WERI-Rb-1 (cell line): ENCODE measurements around the gene PTEN.

Experiments used
- DNase-seq: peaks from one replicate; pipeline ENCODE4 v3.0.0-alpha.2; 2020
- H3K27ac ChIP-seq: fragments of 250-450 bp; sonication (Bioruptor Pico); 2 replicates; pipeline ENCODE4 v1.5.1; 2020; ENCODE audit warnings: mild to moderate bottlenecking, moderate library complexity
- H3K27me3 ChIP-seq: fragments of 250-450 bp; sonication (Bioruptor Pico); 2 replicates; pipeline ENCODE4 v1.5.1; 2021; ENCODE audit warnings: mild to moderate bottlenecking, low read depth, moderate library complexity; ENCODE audit not compliant: insufficient read depth, severe bottlenecking
- H3K36me3 ChIP-seq: fragments of 250-450 bp; sonication (Bioruptor Pico); 2 replicates; pipeline ENCODE4 v1.5.1; 2020; ENCODE audit warnings: mild to moderate bottlenecking, moderate library complexity
- H3K4me3 ChIP-seq: 2 replicates; pipeline ENCODE4 v1.5.1; 2011; ENCODE audit warnings: low read depth, mild to moderate bottlenecking, control low read depth, low read length
- H3K9me3 ChIP-seq: fragments of 250-450 bp; sonication (Bioruptor Pico); 2 replicates; pipeline ENCODE4 v1.5.1; 2021; ENCODE audit warnings: mild to moderate bottlenecking, moderate library complexity; ENCODE audit not compliant: severe bottlenecking
- TF ChIP-seq, protein P1 (sequence below): IDR thresholded peaks from 2 replicates; pipeline ENCODE4 v1.5.1; 2011; ENCODE audit warnings: low read depth, mild to moderate bottlenecking, control low read depth, inconsistent platforms, low read length

Gene PTEN

DNA sequence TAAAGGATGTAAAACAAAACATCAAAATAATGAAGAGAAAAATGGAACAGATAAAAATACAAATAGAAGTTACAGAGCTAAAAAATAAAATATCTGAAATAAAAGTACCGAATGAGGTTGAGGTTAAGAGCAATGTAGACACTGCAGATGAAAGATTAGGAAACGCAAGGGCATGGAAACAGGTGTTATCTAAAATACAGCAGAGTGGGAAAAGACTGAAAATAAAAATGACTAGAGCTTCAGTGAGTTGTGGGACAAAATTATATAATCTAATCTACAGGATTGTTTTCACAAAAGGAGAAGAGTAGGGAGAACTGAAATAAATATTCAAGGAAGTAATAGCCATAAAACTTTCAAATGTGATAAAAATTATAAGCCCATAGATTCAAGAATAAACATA is 123.8 kb downstream of the PTEN start:
- no peaks in the 10 kb centered on the region for H3K9me3 ChIP-seq
- no peak for DNase-seq
- H3K27me3 ChIP-seq, result no peaks in the 10 kb centered on the region
- H3K4me3 ChIP-seq, result no peak overlapping the region
- no peak overlapping the region for H3K27ac ChIP-seq
- no peaks in the 10 kb centered on the region for H3K36me3 ChIP-seq
- TF ChIP-seq, protein P1, sequence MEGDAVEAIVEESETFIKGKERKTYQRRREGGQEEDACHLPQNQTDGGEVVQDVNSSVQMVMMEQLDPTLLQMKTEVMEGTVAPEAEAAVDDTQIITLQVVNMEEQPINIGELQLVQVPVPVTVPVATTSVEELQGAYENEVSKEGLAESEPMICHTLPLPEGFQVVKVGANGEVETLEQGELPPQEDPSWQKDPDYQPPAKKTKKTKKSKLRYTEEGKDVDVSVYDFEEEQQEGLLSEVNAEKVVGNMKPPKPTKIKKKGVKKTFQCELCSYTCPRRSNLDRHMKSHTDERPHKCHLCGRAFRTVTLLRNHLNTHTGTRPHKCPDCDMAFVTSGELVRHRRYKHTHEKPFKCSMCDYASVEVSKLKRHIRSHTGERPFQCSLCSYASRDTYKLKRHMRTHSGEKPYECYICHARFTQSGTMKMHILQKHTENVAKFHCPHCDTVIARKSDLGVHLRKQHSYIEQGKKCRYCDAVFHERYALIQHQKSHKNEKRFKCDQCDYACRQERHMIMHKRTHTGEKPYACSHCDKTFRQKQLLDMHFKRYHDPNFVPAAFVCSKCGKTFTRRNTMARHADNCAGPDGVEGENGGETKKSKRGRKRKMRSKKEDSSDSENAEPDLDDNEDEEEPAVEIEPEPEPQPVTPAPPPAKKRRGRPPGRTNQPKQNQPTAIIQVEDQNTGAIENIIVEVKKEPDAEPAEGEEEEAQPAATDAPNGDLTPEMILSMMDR, result no peak

DNA sequence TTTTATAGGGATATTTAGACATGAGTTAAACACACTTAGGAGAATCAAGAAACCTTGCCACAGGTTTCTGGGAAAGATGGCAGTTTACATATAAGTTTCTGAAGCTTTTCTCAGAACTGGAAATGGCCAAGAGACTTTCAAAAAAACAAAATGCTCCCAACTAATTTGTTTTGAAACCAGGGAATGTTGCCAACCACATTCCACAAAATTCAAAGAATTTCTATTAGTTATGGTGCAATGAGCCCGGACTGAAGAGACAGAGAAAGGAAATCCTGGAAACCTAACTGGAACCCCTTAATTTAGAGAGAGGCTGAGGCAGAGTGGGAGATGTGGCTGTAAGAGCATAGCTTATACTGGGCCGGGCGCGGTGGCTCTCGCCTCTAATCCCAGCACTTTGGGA is 128.5 kb downstream of the PTEN start:
- DNase-seq, result no peak

DNA sequence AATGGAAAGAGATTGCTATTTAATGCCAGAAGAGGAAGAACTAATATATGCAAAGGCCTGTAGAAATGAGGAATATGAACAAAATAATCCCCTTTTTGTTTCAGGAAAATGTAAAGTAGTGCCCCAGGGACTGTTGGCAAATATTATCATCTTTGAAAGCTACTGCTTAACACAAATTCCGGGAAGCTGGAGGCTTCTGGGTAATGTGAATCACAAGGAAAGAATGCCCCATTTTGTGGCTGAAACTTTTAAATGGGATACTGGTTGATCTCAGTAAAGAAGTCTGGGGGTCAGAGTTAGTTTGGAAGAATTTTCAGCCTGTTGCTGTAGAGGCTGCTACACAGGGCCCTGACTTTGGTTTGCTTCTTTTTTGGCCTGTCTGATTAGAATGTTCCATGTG is 141.0 kb downstream of the PTEN start:
- Histone ChIP-seq H3K27me3 (no peaks in the 10 kb centered on the region), H3K27ac (no peak overlapping the region), H3K36me3 (no peaks in the 10 kb centered on the region), H3K9me3 (no peaks in the 10 kb centered on the region), H3K4me3 (no peak overlapping the region)
- TF ChIP-seq, protein P1, result no peak
- no peak for DNase-seq

More for the DNA sequence above, 128.5 kb downstream of the PTEN start:
- Histone ChIP-seq H3K36me3 (no peaks in the 10 kb centered on the region), H3K9me3 (no peaks in the 10 kb centered on the region), H3K4me3 (no peak overlapping the region), H3K27me3 (no peaks in the 10 kb centered on the region), H3K27ac (no peak overlapping the region)
- TF ChIP-seq, protein P1, result no peak

DNA sequence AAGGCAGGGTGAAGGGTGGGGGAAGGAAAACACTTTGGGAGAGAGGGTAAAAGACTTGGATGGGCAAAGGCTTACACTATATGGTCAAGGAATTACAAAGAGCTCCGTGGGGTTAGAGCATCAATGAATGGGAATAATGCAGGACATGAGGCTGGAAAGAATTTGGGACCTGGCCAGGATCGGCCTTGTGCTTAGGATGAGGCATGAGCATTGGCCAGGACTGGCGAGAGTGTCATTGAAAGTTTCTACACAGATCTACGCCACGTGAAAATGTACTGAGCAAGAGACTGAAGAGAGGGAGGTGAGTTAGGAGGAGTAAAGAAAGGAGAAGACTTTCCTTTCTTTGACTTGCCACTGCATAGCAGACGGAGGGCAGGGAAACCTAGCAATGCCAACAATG is 142.8 kb downstream of the PTEN start:
- no peaks in the 10 kb centered on the region for H3K36me3 ChIP-seq
- H3K4me3 ChIP-seq, result no peak overlapping the region
- H3K9me3 ChIP-seq, result no peaks in the 10 kb centered on the region
- no peaks in the 10 kb centered on the region for H3K27me3 ChIP-seq
- no peak overlapping the region for H3K27ac ChIP-seq
- no peak for DNase-seq
- TF ChIP-seq, protein P1, result no peak

DNA sequence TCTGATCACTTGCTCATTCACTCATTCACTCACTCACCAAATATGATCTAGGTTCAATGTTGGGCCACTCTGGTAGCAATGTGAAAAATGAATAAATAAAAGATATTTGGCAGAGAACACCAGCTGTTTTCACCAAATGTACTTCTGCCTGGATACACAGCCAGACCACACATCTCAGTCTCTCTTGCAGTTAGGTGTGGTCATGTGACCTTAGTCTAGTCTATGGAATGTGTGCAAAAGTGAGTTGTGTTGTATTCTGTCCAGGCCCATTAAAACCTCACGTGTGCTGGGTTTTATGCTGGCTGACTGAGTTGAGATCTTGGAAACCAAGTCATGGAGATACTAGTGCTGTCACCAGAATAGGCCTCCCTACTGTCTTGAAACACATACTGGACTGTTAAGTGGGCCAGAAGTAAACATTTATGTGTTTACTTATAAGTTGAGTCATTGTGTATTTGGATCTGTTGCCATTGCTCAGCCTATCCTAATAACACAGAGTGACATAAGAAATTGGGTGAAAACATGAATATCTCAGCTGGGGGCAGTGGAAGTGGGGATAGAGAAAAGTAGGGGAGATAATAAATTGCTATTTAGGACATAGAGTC is 145.5 kb downstream of the PTEN start:
- H3K27ac ChIP-seq, result no peak overlapping the region
- TF ChIP-seq, protein P1, result no peak
- H3K9me3 ChIP-seq, result no peaks in the 10 kb centered on the region

DNA sequence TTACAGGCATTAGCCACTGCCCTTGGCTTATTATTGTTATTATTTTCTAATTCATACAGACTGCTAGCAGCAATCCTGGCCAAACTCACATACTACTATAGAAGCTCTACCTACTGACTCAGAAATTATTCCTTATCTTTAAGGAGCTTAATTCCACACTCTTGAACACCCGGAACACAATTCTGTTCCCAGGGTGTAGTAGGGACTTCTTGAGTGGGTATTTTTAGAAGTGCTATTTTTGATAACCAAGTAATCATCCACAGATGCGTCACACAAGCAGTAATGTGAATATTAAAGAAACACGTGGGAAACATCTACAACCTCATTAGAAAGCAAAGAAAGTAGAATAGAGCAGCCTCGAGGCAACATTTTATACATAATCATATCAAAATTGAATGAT is 149.2 kb downstream of the PTEN start:
- no peak for DNase-seq
- Histone ChIP-seq H3K27me3 (no peaks in the 10 kb centered on the region), H3K9me3 (no peaks in the 10 kb centered on the region), H3K27ac (no peak overlapping the region), H3K4me3 (no peak overlapping the region), H3K36me3 (no peaks in the 10 kb centered on the region)
- TF ChIP-seq, protein P1, result no peak

More for the DNA sequence above, 145.5 kb downstream of the PTEN start:
- no peaks in the 10 kb centered on the region for H3K36me3 ChIP-seq
- no peaks in the 10 kb centered on the region for H3K27me3 ChIP-seq
- no peak for DNase-seq
- H3K4me3 ChIP-seq, result no peak overlapping the region
